HEK293T (cell line): Measurements from ENCODE around the gene OLFM1.

Experiments
- FOXM1 ChIP-seq: fragments of 450-650 bp; IDR thresholded peaks from 2 replicates; pipeline ENCODE4 v1.6.1; 2017; ENCODE audit warnings: mild to moderate bottlenecking, borderline replicate concordance
- NFRKB ChIP-seq: fragments of 450-650 bp; IDR thresholded peaks from 2 replicates; pipeline ENCODE4 v1.6.1; 2016; ENCODE audit warnings: mild to moderate bottlenecking, moderate library complexity
- SUZ12 ChIP-seq: fragments of 450-650 bp; IDR thresholded peaks from 2 replicates; pipeline ENCODE4 v1.6.1; 2016; ENCODE audit warnings: mild to moderate bottlenecking
- TARDBP ChIP-seq: fragments of 450-650 bp; IDR thresholded peaks from 2 replicates; pipeline ENCODE4 v1.6.1; 2016
- ZNF384 ChIP-seq: fragments of 450-650 bp; IDR thresholded peaks from 2 replicates; pipeline ENCODE4 v1.6.1; 2016

- no peak for TF ChIP-seq SUZ12
- TF ChIP-seq FOXM1: no peak
- no peak for TF ChIP-seq ZNF384
- TF ChIP-seq NFRKB: no peak
- no peak for TF ChIP-seq TARDBP
Observed at GRCh38 chr9:135078361-135078821, 9.1 kb upstream of the OLFM1 start.
